ENCODE data around the gene RIMKLA. TPM values are rescaled to one million over a fixed set of nuclear protein-coding genes. Genes with fewer than 3 reads are reported as not detected.

RIMKLA gene
- total and polyA plus RNA-seq, 10 of the 15 experiments (the other 5 are each of a cell fraction or from before 2014, with no cell fraction given) = 0.01 to 0.52 (median 0.08) TPM

- ChIA-PET SMC1A (ENCODE audit: uncharacterized antibody, unreplicated experiment) (no interaction called here), CTCF (no interaction called here), POLR2A (interaction anchor here (0.8 kb wide), 1 partner anchor 94 kb away, joined by 3 read pairs; no protein-coding TSS in a partner anchor), RAD21 (ENCODE audit: unreplicated experiment) (interaction anchor here (0.6 to 1.0 kb wide), 2 partner anchors 13 to 743 kb away, joined by 4 to 5 read pairs; partner anchors contain the start of gene PPCS)
- H2AFZ ChIP-seq (ENCODE audit: control insufficient read depth, low read depth, low read length) = no peak overlapping the region
- no TSS peak for BruUV-seq (replicated peaks)
- no peaks in the 10 kb centered on the region for H4K20me1 ChIP-seq (ENCODE audit: control insufficient read depth, insufficient read depth)
- H3K4me3 ChIP-seq = peak overlapping the region; percentile 13; the same call in 1 of the 2 replicates
- no peak overlapping the region for H3K9ac ChIP-seq (ENCODE audit: control insufficient read depth, insufficient read depth, low read length)
- no peaks in the 10 kb centered on the region for H3K4me1 ChIP-seq (ENCODE audit: control insufficient read depth, insufficient read depth, low read length)
- DNase-seq (ENCODE audit: low read depth, low spot score) (no peak), FAIRE-seq (peak; percentile 47), ATAC-seq (peak; percentile 73)
- H3K79me2 ChIP-seq (ENCODE audit: control insufficient read depth, insufficient read depth, low read length) = no peaks in the 10 kb centered on the region
- peak overlapping the region; percentile 28 for H3K4me2 ChIP-seq (ENCODE audit: control insufficient read depth, insufficient read depth)
- intact Hi-C loops (cut with micrococcal nuclease; ENCODE audit: unreplicated experiment) (loop anchor here (10.0 kb wide), 1 partner anchor 295 kb away; no protein-coding TSS in a partner anchor), in situ Hi-C loops (cut with MboI) (no loop called here)
- H3K36me3 ChIP-seq (ENCODE audit: control insufficient read depth in 2 of 2, insufficient read depth in 2 of 2, low read length in 1 of 2) = no peaks in the 10 kb centered on the region
- no peak overlapping the region for H3K27ac ChIP-seq (ENCODE audit: control insufficient read depth, insufficient read depth)
- H3K27me3 ChIP-seq (replicated peaks in 1 of 2; ENCODE audit: control insufficient read depth in 2 of 2, insufficient read depth in 2 of 2, low read length in 1 of 2) = no peaks in the 10 kb centered on the region
- H3K9me3 ChIP-seq (replicated peaks; ENCODE audit: control insufficient read depth, insufficient read depth, low read length) = no peaks in the 10 kb centered on the region
- WGBS (ENCODE audit: insufficient coverage, insufficient replicate concordance, low lambda C conversion rate, missing lambda C conversion rate) = 2% methylated on average over 2 of the region's 2 CpGs
- TF ChIP-seq IRF4 (IDR thresholded peaks at IDR 0.05; ENCODE audit: low read depth, low read length) (peak; percentile 79), RFX5 (IDR thresholded peaks at IDR 0.05; ENCODE audit: low read depth, low read length) (no peak), IKZF1 (conservative IDR thresholded peaks at IDR 0.05) (no peak), MLLT1 (IDR thresholded peaks at IDR 0.05) (no peak), ZBED1 (IDR thresholded peaks at IDR 0.05; ENCODE audit: borderline replicate concordance) (no peak), MEF2B (IDR thresholded peaks at IDR 0.05; ENCODE audit: partially characterized antibody, poor library complexity, severe bottlenecking) (no peak), CEBPB (IDR thresholded peaks at IDR 0.05; ENCODE audit: borderline replicate concordance in 1 of 2, low read depth in 2 of 2, low read length in 2 of 2) (no peak), SKIL (IDR thresholded peaks at IDR 0.05; ENCODE audit: low read depth, poor library complexity, severe bottlenecking) (no peak), PML (IDR thresholded peaks at IDR 0.05; ENCODE audit: low read length) (no peak), LARP7 (IDR thresholded peaks at IDR 0.05) (no peak), EGR1 (IDR thresholded peaks at IDR 0.05; ENCODE audit: borderline replicate concordance in 1 of 2, low read depth in 2 of 2, low read length in 2 of 2) (no peak), RUNX3 (IDR thresholded peaks at IDR 0.05; ENCODE audit: low read length) (peak; percentile 72), WRNIP1 (IDR thresholded peaks at IDR 0.05; ENCODE audit: borderline replicate concordance, low read depth, low read length) (no peak), STAT3 (IDR thresholded peaks at IDR 0.05; ENCODE audit: low read depth, low read length) (no peak), FOS (IDR thresholded peaks at IDR 0.05; ENCODE audit: borderline replicate concordance, extremely low read depth, insufficient read length) (no peak), ZNF274 (IDR thresholded peaks at IDR 0.05; ENCODE audit: insufficient read depth, insufficient read length) (no peak), JUNB (IDR thresholded peaks at IDR 0.05) (peak; percentile 83), IKZF2 (IDR thresholded peaks at IDR 0.05) (no peak), SREBF2 (IDR thresholded peaks at IDR 0.05; ENCODE audit: low read length) (no peak), SIX5 (IDR thresholded peaks at IDR 0.05; ENCODE audit: low read depth, low read length, severe bottlenecking) (no peak), FOXM1 (IDR thresholded peaks at IDR 0.05; ENCODE audit: low read depth, low read length) (no peak)
- TF ChIP-seq, protein P1, sequence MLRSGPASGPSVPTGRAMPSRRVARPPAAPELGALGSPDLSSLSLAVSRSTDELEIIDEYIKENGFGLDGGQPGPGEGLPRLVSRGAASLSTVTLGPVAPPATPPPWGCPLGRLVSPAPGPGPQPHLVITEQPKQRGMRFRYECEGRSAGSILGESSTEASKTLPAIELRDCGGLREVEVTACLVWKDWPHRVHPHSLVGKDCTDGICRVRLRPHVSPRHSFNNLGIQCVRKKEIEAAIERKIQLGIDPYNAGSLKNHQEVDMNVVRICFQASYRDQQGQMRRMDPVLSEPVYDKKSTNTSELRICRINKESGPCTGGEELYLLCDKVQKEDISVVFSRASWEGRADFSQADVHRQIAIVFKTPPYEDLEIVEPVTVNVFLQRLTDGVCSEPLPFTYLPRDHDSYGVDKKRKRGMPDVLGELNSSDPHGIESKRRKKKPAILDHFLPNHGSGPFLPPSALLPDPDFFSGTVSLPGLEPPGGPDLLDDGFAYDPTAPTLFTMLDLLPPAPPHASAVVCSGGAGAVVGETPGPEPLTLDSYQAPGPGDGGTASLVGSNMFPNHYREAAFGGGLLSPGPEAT (IDR thresholded peaks at IDR 0.05; ENCODE audit: low read depth) = no peak
These were observed 89.1 kb downstream of the RIMKLA start for GRCh38 chr1:42469727-42470126.

Measured in GM12878 (cell line).